ENCODE data around the gene MYH6.
"Not testable (repeated sequence)": the region's sequence is repeated elsewhere in the genome, so short reads cannot be mapped to it uniquely, and the experiment has no call there.

The MYH6 gene

GRCh38 chr14:23399591-23399990 lies 8.5 kb downstream of the MYH6 start:
- no peak for DNase-seq

GRCh38 chr14:23399136-23399535 lies 8.9 kb downstream of the MYH6 start:
- DNase-seq, result no peak

- DNase-seq, result no peak
These were observed 9.7 kb downstream of the MYH6 start for GRCh38 chr14:23398348-23398747.

GRCh38 chr14:23396781-23397407 lies 11.2 kb downstream of the MYH6 start:
- DNase-seq, result no peak

GRCh38 chr14:23396126-23396525 lies 11.9 kb downstream of the MYH6 start:
- DNase-seq, result no peak

- no peak for DNase-seq
These were observed 15.5 kb downstream of the MYH6 start for GRCh38 chr14:23392613-23393012.

- not testable (repeated sequence) for DNase-seq
These were observed 18.2 kb downstream of the MYH6 start for GRCh38 chr14:23389871-23390270.

- no peak for DNase-seq
These were observed 18.7 kb downstream of the MYH6 start for GRCh38 chr14:23389396-23389795.

- DNase-seq, result no peak
These were observed 19.1 kb downstream of the MYH6 start for GRCh38 chr14:23388996-23389395.

- DNase-seq, result no peak
These were observed 19.9 kb downstream of the MYH6 start for GRCh38 chr14:23387916-23388882.

- no peak for DNase-seq
These were observed 21.1 kb downstream of the MYH6 start for GRCh38 chr14:23386999-23387398.

- not testable (repeated sequence) for DNase-seq
These were observed 21.8 kb downstream of the MYH6 start for GRCh38 chr14:23386266-23386657.

- no peak for DNase-seq
These were observed 22.3 kb downstream of the MYH6 start for GRCh38 chr14:23385642-23386265.

GRCh38 chr14:23385244-23385641 lies 22.8 kb downstream of the MYH6 start:
- DNase-seq, result no peak

- no peak for DNase-seq
These were observed 23.6 kb downstream of the MYH6 start for GRCh38 chr14:23384364-23385080.

GRCh38 chr14:23382731-23383440 lies 25.2 kb downstream of the MYH6 start:
- no peak for DNase-seq

- no peak for DNase-seq
These were observed 25.8 kb downstream of the MYH6 start for GRCh38 chr14:23382276-23382675.

GRCh38 chr14:23381871-23382270 lies 26.2 kb downstream of the MYH6 start:
- no peak for DNase-seq

- DNase-seq, result no peak
These were observed 27.1 kb downstream of the MYH6 start for GRCh38 chr14:23380976-23381375.

GRCh38 chr14:23380197-23380914 lies 27.7 kb downstream of the MYH6 start:
- DNase-seq, result peak in 8 of 56 donors; percentile 5 to 36 (median 26)

Measured in amygdala (tissue), 56 donors.